GM21825 (cell line): Measurements from ENCODE around the gene PLEKHH1.
"Not testable (repeated sequence)": the region's sequence is repeated elsewhere in the genome, so short reads cannot be mapped to it uniquely, and the experiment has no call there.

ENCODE experiments used
- ATAC-seq: cut with Tn5 transposase; IDR thresholded peaks from one replicate; pipeline ENCODE4 v1.9.1; 2021; ENCODE audit warnings: mild to moderate bottlenecking, moderate library complexity; ENCODE audit not compliant: unreplicated experiment

PLEKHH1 gene

GRCh38 chr14:67529947-67530935, 2.8 kb upstream of the PLEKHH1 start:
- ATAC-seq = no peak

- ATAC-seq = no peak
Measured at GRCh38 chr14:67532606-67532997, 488 bp upstream of the PLEKHH1 start.

GRCh38 chr14:67533754-67534085, 630 bp downstream of the PLEKHH1 start:
- no peak for ATAC-seq

- ATAC-seq = no peak
Measured at GRCh38 chr14:67536087-67536486, 3.0 kb downstream of the PLEKHH1 start.

GRCh38 chr14:67537736-67538135, 4.6 kb downstream of the PLEKHH1 start:
- no peak for ATAC-seq

GRCh38 chr14:67538501-67538900, 5.4 kb downstream of the PLEKHH1 start:
- no peak for ATAC-seq

GRCh38 chr14:67539116-67539515, 6.0 kb downstream of the PLEKHH1 start:
- no peak for ATAC-seq

GRCh38 chr14:67541448-67542387, 8.6 kb downstream of the PLEKHH1 start:
- no peak for ATAC-seq

GRCh38 chr14:67542620-67543019, 9.5 kb downstream of the PLEKHH1 start:
- ATAC-seq = not testable (repeated sequence)

- ATAC-seq = no peak
Measured at GRCh38 chr14:67544590-67544989, 11.5 kb downstream of the PLEKHH1 start.

GRCh38 chr14:67547224-67547780, 14.2 kb downstream of the PLEKHH1 start:
- ATAC-seq = no peak

GRCh38 chr14:67549734-67550133, 16.6 kb downstream of the PLEKHH1 start:
- ATAC-seq = no peak

GRCh38 chr14:67551123-67551522, 18.0 kb downstream of the PLEKHH1 start:
- ATAC-seq = no peak

- ATAC-seq = no peak
Measured at GRCh38 chr14:67551940-67552339, 18.9 kb downstream of the PLEKHH1 start.

GRCh38 chr14:67553547-67553946, 20.5 kb downstream of the PLEKHH1 start:
- ATAC-seq = no peak

- no peak for ATAC-seq
Measured at GRCh38 chr14:67554341-67554740, 21.3 kb downstream of the PLEKHH1 start.

- no peak for ATAC-seq
Measured at GRCh38 chr14:67555518-67556090, 22.5 kb downstream of the PLEKHH1 start.

- no peak for ATAC-seq
Measured at GRCh38 chr14:67556671-67557070, 23.6 kb downstream of the PLEKHH1 start.

- no peak for ATAC-seq
Measured at GRCh38 chr14:67557118-67557517, 24.0 kb downstream of the PLEKHH1 start.

GRCh38 chr14:67557656-67558055, 24.6 kb downstream of the PLEKHH1 start:
- ATAC-seq = no peak

- ATAC-seq = no peak
Measured at GRCh38 chr14:67559639-67560038, 26.5 kb downstream of the PLEKHH1 start.
